ENCODE measurements around the gene LDLRAD4.
A peak's percentile ranks its signal among the peaks of the same experiment; 100 is the strongest.

LDLRAD4 gene

GRCh38 chr18:13540477-13541182 lies 322.1 kb downstream of the LDLRAD4 start:
- peak in 1 of 2 donors; percentile 56 for DNase-seq (ENCODE audit: extremely low read depth in 1 of 2, low read depth in 1 of 2)

GRCh38 chr18:13541621-13542519 lies 323.3 kb downstream of the LDLRAD4 start:
- DNase-seq (ENCODE audit: extremely low read depth in 1 of 2, low read depth in 1 of 2) = no peak

- no peak for DNase-seq (ENCODE audit: extremely low read depth in 1 of 2, low read depth in 1 of 2)
Observed at GRCh38 chr18:13542520-13542847, 323.9 kb downstream of the LDLRAD4 start.

GRCh38 chr18:13543144-13543543 lies 324.6 kb downstream of the LDLRAD4 start:
- DNase-seq (ENCODE audit: extremely low read depth in 1 of 2, low read depth in 1 of 2) = no peak

GRCh38 chr18:13543811-13544732 lies 325.5 kb downstream of the LDLRAD4 start:
- DNase-seq (ENCODE audit: extremely low read depth in 1 of 2, low read depth in 1 of 2) = no peak

GRCh38 chr18:13544953-13545352 lies 326.4 kb downstream of the LDLRAD4 start:
- DNase-seq (ENCODE audit: extremely low read depth in 1 of 2, low read depth in 1 of 2) = no peak

- DNase-seq (ENCODE audit: extremely low read depth in 1 of 2, low read depth in 1 of 2) = no peak
Observed at GRCh38 chr18:13545514-13545913, 327.0 kb downstream of the LDLRAD4 start.

GRCh38 chr18:13545955-13546354 lies 327.4 kb downstream of the LDLRAD4 start:
- DNase-seq (ENCODE audit: extremely low read depth in 1 of 2, low read depth in 1 of 2) = no peak

- DNase-seq (ENCODE audit: extremely low read depth in 1 of 2, low read depth in 1 of 2) = no peak
Observed at GRCh38 chr18:13546638-13547037, 328.1 kb downstream of the LDLRAD4 start.

- no peak for DNase-seq (ENCODE audit: extremely low read depth in 1 of 2, low read depth in 1 of 2)
Observed at GRCh38 chr18:13547347-13547746, 328.8 kb downstream of the LDLRAD4 start.

GRCh38 chr18:13548106-13548819 lies 329.7 kb downstream of the LDLRAD4 start:
- no peak for DNase-seq (ENCODE audit: extremely low read depth in 1 of 2, low read depth in 1 of 2)

- no peak for DNase-seq (ENCODE audit: extremely low read depth in 1 of 2, low read depth in 1 of 2)
Observed at GRCh38 chr18:13548966-13549879, 330.7 kb downstream of the LDLRAD4 start.

GRCh38 chr18:13549880-13550232 lies 331.3 kb downstream of the LDLRAD4 start:
- DNase-seq (ENCODE audit: extremely low read depth in 1 of 2, low read depth in 1 of 2) = no peak

GRCh38 chr18:13550418-13551304 lies 332.1 kb downstream of the LDLRAD4 start:
- DNase-seq (ENCODE audit: extremely low read depth in 1 of 2, low read depth in 1 of 2) = no peak

GRCh38 chr18:13551305-13551603 lies 332.7 kb downstream of the LDLRAD4 start:
- no peak for DNase-seq (ENCODE audit: extremely low read depth in 1 of 2, low read depth in 1 of 2)

GRCh38 chr18:13551841-13552733 lies 333.5 kb downstream of the LDLRAD4 start:
- no peak for DNase-seq (ENCODE audit: extremely low read depth in 1 of 2, low read depth in 1 of 2)

GRCh38 chr18:13553449-13553848 lies 334.9 kb downstream of the LDLRAD4 start:
- DNase-seq (ENCODE audit: extremely low read depth in 1 of 2, low read depth in 1 of 2) = no peak

GRCh38 chr18:13555192-13555591 lies 336.6 kb downstream of the LDLRAD4 start:
- DNase-seq (ENCODE audit: extremely low read depth in 1 of 2, low read depth in 1 of 2) = no peak
